Astrocyte (in vitro differentiated cells and primary cell): Measurements from ENCODE around the gene HOXC11. TPM values are rescaled to one million over a fixed set of nuclear protein-coding genes. Genes with fewer than 3 reads are reported as not detected.

Experiments
- DNase-seq: peaks from one replicate; pipeline ENCODE4 v3.0.0-alpha.2; 2010; ENCODE audit warnings: low read depth
- FAIRE-seq: peaks from 2 replicates; lab custom pipeline; 2011; peaks lifted over from hg19 to GRCh38; lab: Jason Lieb, UNC
- H2AFZ ChIP-seq: 2 replicates; pipeline ENCODE4 v1.6.0; 2012; ENCODE audit warnings: low read depth, low read length, inconsistent platforms
- H3K27ac ChIP-seq: 2 replicates; pipeline ENCODE4 v1.5.1; 2011; ENCODE audit warnings: low read depth, low read length, inconsistent platforms
- H3K27me3 ChIP-seq: 2 replicates; pipeline ENCODE4 v1.6.0; 2011; ENCODE audit warnings: low read length, inconsistent platforms; ENCODE audit not compliant: insufficient read depth
- H3K36me3 ChIP-seq: 2 replicates; pipeline ENCODE4 v1.5.1; 2011; ENCODE audit warnings: low read length, inconsistent platforms; ENCODE audit not compliant: insufficient read depth
- H3K4me1 ChIP-seq: 2 replicates; pipeline ENCODE4 v1.5.1; 2011; ENCODE audit warnings: low read length, inconsistent platforms; ENCODE audit not compliant: insufficient read depth
- H3K4me2 ChIP-seq: 2 replicates; pipeline ENCODE4 v1.6.0; 2012; ENCODE audit warnings: low read length, inconsistent platforms
- H3K4me3 ChIP-seq: 2 replicates; pipeline ENCODE4 v1.5.1; 2011; ENCODE audit warnings: low read depth, mild to moderate bottlenecking, low read length, inconsistent platforms; ENCODE audit not compliant: insufficient read depth
- H3K79me2 ChIP-seq: 2 replicates; pipeline ENCODE4 v1.6.0; 2012; ENCODE audit warnings: mild to moderate bottlenecking, low read length, inconsistent platforms; ENCODE audit not compliant: insufficient read depth
- H3K9ac ChIP-seq: 2 replicates; pipeline ENCODE4 v1.6.0; 2012; ENCODE audit warnings: mild to moderate bottlenecking, low read length, inconsistent platforms
- H3K9me3 ChIP-seq: 2 replicates; pipeline ENCODE4 v1.5.1; 2012; ENCODE audit warnings: low read depth, mild to moderate bottlenecking, low read length, inconsistent platforms; ENCODE audit not compliant: insufficient read depth
- H4K20me1 ChIP-seq: 2 replicates; pipeline ENCODE4 v1.6.0; 2012; ENCODE audit warnings: low read length, inconsistent platforms; ENCODE audit not compliant: insufficient read depth
- H3K27ac Mint-ChIP-seq: one replicate; pipeline ENCODE4 v1.8.0; 2021; ENCODE audit warnings: mild to moderate bottlenecking, mixed read lengths; ENCODE audit not compliant: unreplicated experiment
- H3K27me3 Mint-ChIP-seq: one replicate; pipeline ENCODE4 v1.8.0; 2021; ENCODE audit warnings: low read depth, mixed read lengths; ENCODE audit not compliant: unreplicated experiment
- H3K36me3 Mint-ChIP-seq: one replicate; pipeline ENCODE4 v1.8.0; 2021; ENCODE audit warnings: low read depth, mixed read lengths; ENCODE audit not compliant: unreplicated experiment
- H3K4me1 Mint-ChIP-seq: one replicate; pipeline ENCODE4 v1.8.0; 2021; ENCODE audit warnings: low read depth, mixed read lengths; ENCODE audit not compliant: unreplicated experiment
- H3K4me3 Mint-ChIP-seq: one replicate; pipeline ENCODE4 v1.8.0; 2021; ENCODE audit warnings: mild to moderate bottlenecking, moderate library complexity, mixed read lengths; ENCODE audit not compliant: unreplicated experiment
- H3K9me3 Mint-ChIP-seq: one replicate; pipeline ENCODE4 v1.8.0; 2021; ENCODE audit warnings: mild to moderate bottlenecking, mixed read lengths; ENCODE audit not compliant: unreplicated experiment
- CTCF ChIP-seq: IDR thresholded peaks from 2 replicates; pipeline ENCODE4 v1.5.1; 2011; ENCODE audit warnings: low read depth, mild to moderate bottlenecking, inconsistent platforms, low read length, moderate library complexity; ENCODE audit not compliant: insufficient read depth
- EZH2 ChIP-seq: IDR thresholded peaks from 2 replicates; pipeline ENCODE4 v1.6.1; 2012; ENCODE audit warnings: mild to moderate bottlenecking, low read length, inconsistent platforms; ENCODE audit not compliant: insufficient read depth
- total RNA-seq: library from RNA; stranded (reverse); gene quantifications from 2 replicates; pipeline ENCODE4 v1.2.1, GENCODE V29; 2021

HOXC11 gene
- total RNA-seq, 1 donor from 2014 or later, result not detected

DNA sequence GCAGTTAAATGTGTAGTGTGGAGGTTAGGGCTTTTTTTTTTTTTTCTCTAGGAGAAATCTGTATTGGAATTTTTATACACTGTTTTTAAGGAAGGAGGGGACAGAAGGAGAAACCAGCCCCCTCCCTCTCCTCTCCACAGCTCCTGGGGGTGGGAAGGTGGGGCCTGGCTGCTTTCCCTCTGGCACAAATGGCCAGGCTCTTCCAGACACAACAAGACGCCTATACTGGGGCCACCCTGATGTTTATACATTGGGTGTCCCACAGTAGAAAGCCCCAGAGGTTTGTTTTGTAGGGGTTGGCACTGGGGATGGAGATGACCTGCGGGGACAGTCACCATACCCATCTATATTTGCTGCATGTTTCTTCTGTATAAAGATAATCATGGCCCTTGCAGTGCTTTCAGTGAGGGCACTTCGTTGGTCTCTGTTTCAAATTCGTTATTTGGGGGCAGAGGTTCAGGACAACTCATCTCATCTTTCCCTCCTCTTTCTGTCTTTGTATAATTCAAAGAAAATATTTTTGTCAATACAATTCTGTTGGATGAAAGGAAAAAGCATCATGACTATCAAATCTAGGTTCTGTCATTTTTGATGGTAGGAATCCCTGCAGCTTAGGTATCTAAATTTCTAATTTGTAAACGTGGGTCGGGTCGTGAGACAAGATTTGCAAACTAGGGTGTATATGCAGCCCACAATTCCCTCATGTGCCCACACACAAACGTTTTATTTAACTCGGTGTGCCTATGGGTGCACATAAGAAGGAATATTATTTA, 4.1 kb downstream of the HOXC11 start:
- FAIRE-seq, result no peak
- H3K79me2 ChIP-seq, result no peaks in the 10 kb centered on the region
- no peak overlapping the region for H3K4me3 Mint-ChIP-seq

GRCh38 chr12:53977596-53978445, 4.9 kb downstream of the HOXC11 start:
- Mint-ChIP-seq H3K4me1 (no peaks in the 10 kb centered on the region), H3K9me3 (peaks cover 14% of the 10 kb centered on the region), H3K27ac (no peak overlapping the region), H3K27me3 (peaks cover 84% of the 10 kb centered on the region), H3K36me3 (no peaks in the 10 kb centered on the region), H3K4me3 (no peak overlapping the region)
- no peaks in the 10 kb centered on the region for H3K4me1 ChIP-seq
- H3K4me2 ChIP-seq, result no peak overlapping the region
- no peak for FAIRE-seq
- no peak for DNase-seq
- H3K4me3 ChIP-seq, result no peak overlapping the region
- H3K27me3 ChIP-seq, result peaks cover 93% of the 10 kb centered on the region
- H2AFZ ChIP-seq, result no peak overlapping the region
- no peaks in the 10 kb centered on the region for H4K20me1 ChIP-seq
- no peak for TF ChIP-seq EZH2
- TF ChIP-seq CTCF, result no peak
- H3K27ac ChIP-seq, result no peak overlapping the region
- H3K79me2 ChIP-seq, result no peaks in the 10 kb centered on the region
- no peaks in the 10 kb centered on the region for H3K36me3 ChIP-seq
- H3K9ac ChIP-seq, result no peak overlapping the region
- peaks cover 5% of the 10 kb centered on the region for H3K9me3 ChIP-seq

More for the DNA sequence above, 4.1 kb downstream of the HOXC11 start:
- Mint-ChIP-seq H3K9me3 (peaks cover 15% of the 10 kb centered on the region), H3K27ac (no peak overlapping the region), H3K27me3 (peaks cover 86% of the 10 kb centered on the region), H3K36me3 (no peaks in the 10 kb centered on the region), H3K4me1 (no peaks in the 10 kb centered on the region)
- Histone ChIP-seq H3K27me3 (peaks cover 93% of the 10 kb centered on the region), H3K4me3 (no peak overlapping the region), H3K4me2 (no peak overlapping the region), H3K36me3 (no peaks in the 10 kb centered on the region), H3K9ac (no peak overlapping the region), H3K4me1 (no peaks in the 10 kb centered on the region), H2AFZ (no peak overlapping the region), H3K27ac (no peak overlapping the region), H4K20me1 (no peaks in the 10 kb centered on the region), H3K9me3 (peaks cover 5% of the 10 kb centered on the region)
- no peak for DNase-seq
- TF ChIP-seq CTCF (no peak), EZH2 (no peak)
